PFSK-1 (cell line): ENCODE measurements around the gene HES7.

Source experiments
- TAF1 ChIP-seq: IDR thresholded peaks from 2 replicates; pipeline ENCODE4 v1.6.1; 2012; ENCODE audit warnings: low read length, control low read depth, borderline replicate concordance; ENCODE audit not compliant: insufficient read depth
- TF ChIP-seq, protein P1 (sequence below), 2 experiments: IDR thresholded peaks; 2 replicates each; pipeline versions ENCODE4 v1.6.1 to v1.8.0; 2011 to 2012; ENCODE audit warnings: low read depth in 2 of 2, low read length in 2 of 2, control low read depth in 1 of 2, inconsistent platforms in 1 of 2, mild to moderate bottlenecking in 1 of 2, moderate library complexity in 1 of 2; ENCODE audit not compliant: insufficient read depth in 1 of 2

- TF ChIP-seq, protein P1, sequence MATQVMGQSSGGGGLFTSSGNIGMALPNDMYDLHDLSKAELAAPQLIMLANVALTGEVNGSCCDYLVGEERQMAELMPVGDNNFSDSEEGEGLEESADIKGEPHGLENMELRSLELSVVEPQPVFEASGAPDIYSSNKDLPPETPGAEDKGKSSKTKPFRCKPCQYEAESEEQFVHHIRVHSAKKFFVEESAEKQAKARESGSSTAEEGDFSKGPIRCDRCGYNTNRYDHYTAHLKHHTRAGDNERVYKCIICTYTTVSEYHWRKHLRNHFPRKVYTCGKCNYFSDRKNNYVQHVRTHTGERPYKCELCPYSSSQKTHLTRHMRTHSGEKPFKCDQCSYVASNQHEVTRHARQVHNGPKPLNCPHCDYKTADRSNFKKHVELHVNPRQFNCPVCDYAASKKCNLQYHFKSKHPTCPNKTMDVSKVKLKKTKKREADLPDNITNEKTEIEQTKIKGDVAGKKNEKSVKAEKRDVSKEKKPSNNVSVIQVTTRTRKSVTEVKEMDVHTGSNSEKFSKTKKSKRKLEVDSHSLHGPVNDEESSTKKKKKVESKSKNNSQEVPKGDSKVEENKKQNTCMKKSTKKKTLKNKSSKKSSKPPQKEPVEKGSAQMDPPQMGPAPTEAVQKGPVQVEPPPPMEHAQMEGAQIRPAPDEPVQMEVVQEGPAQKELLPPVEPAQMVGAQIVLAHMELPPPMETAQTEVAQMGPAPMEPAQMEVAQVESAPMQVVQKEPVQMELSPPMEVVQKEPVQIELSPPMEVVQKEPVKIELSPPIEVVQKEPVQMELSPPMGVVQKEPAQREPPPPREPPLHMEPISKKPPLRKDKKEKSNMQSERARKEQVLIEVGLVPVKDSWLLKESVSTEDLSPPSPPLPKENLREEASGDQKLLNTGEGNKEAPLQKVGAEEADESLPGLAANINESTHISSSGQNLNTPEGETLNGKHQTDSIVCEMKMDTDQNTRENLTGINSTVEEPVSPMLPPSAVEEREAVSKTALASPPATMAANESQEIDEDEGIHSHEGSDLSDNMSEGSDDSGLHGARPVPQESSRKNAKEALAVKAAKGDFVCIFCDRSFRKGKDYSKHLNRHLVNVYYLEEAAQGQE (IDR thresholded peaks at IDR 0.05; ENCODE audit: insufficient read depth in 1 of 2, low read depth in 2 of 2, low read length in 2 of 2): no peak
- no peak for TF ChIP-seq TAF1
These were observed 14.0 kb downstream of the HES7 start for GRCh38 chr17:8109661-8110455.
